GM23338 (cell line): ENCODE results near the gene HNF1B. TPM values are rescaled to one million over a fixed set of nuclear protein-coding genes. Genes with fewer than 3 reads are reported as not detected.

Source experiments
- ATAC-seq: fragments of 200-7000 bp; cut with Tn5 transposase; 3 replicates; pipeline ENCODE4 v1.9.1; 2020
- DNase-seq: peaks from one replicate; pipeline ENCODE4 v3.0.0-alpha.2; 2015; ENCODE audit warnings: low spot score
- H2AFZ ChIP-seq: fragments of 200-600 bp; sonication (generic); 2 replicates; pipeline ENCODE4 v1.8.0; 2016; ENCODE audit warnings: antibody characterized with exemption, mild to moderate bottlenecking, moderate library complexity
- H3F3A ChIP-seq: fragments of 200-600 bp; sonication (generic); replicated peaks from 2 replicates; pipeline ENCODE4 v1.8.0; 2017; ENCODE audit warnings: antibody characterized with exemption, mixed run types, low read depth
- H3K27ac ChIP-seq: fragments of 200-600 bp; sonication (generic); 2 replicates; pipeline ENCODE4 v1.6.1; 2016; ENCODE audit warnings: low read depth
- H3K27me3 ChIP-seq: fragments of 200-600 bp; sonication (generic); 2 replicates; pipeline ENCODE4 v1.8.0; 2016; ENCODE audit warnings: mild to moderate bottlenecking, mixed run types, moderate library complexity; ENCODE audit not compliant: insufficient read depth
- H3K36me3 ChIP-seq: fragments of 200-600 bp; sonication (generic); 2 replicates; pipeline ENCODE4 v1.8.0; 2016; ENCODE audit warnings: mild to moderate bottlenecking; ENCODE audit not compliant: insufficient read depth
- H3K4me1 ChIP-seq: fragments of 200-600 bp; sonication (generic); 2 replicates; pipeline ENCODE4 v1.8.0; 2016; ENCODE audit warnings: mild to moderate bottlenecking, moderate library complexity; ENCODE audit not compliant: insufficient read depth
- H3K4me2 ChIP-seq: fragments of 200-600 bp; sonication (generic); 2 replicates; pipeline ENCODE4 v1.7.1; 2017; ENCODE audit warnings: mixed run types
- H3K4me3 ChIP-seq: fragments of 200-600 bp; sonication (generic); 2 replicates; pipeline ENCODE4 v1.6.1; 2016; ENCODE audit warnings: mixed run types
- H3K79me2 ChIP-seq: fragments of 200-600 bp; sonication (generic); replicated peaks from 2 replicates; pipeline ENCODE4 v1.8.0; 2017; ENCODE audit warnings: mild to moderate bottlenecking; ENCODE audit not compliant: insufficient read depth
- H3K9me2 ChIP-seq: fragments of 200-600 bp; sonication (generic); 2 replicates; pipeline ENCODE4 v1.8.0; 2017; ENCODE audit not compliant: insufficient read depth
- H4K20me1 ChIP-seq: fragments of 200-600 bp; sonication (generic); replicated peaks from 2 replicates; pipeline ENCODE4 v1.8.0; 2017; ENCODE audit warnings: mild to moderate bottlenecking; ENCODE audit not compliant: insufficient read depth
- H3K27ac Mint-ChIP-seq: 2 replicates; pipeline ENCODE4 v1.8.0; 2020; ENCODE audit warnings: inconsistent platforms, mild to moderate bottlenecking, moderate library complexity, mixed read lengths
- H3K27me3 Mint-ChIP-seq: 3 replicates; pipeline ENCODE4 v1.8.0; 2022; ENCODE audit warnings: low read depth, mild to moderate bottlenecking, moderate library complexity, mixed read lengths, inconsistent platforms; ENCODE audit not compliant: insufficient read depth, poor library complexity
- H3K36me3 Mint-ChIP-seq: 3 replicates; pipeline ENCODE4 v1.8.0; 2021; ENCODE audit warnings: low read depth, mild to moderate bottlenecking, inconsistent platforms, moderate library complexity, mixed read lengths
- H3K4me1 Mint-ChIP-seq: 3 replicates; pipeline ENCODE4 v1.8.0; 2020; ENCODE audit warnings: mild to moderate bottlenecking, inconsistent platforms, mixed read lengths
- H3K4me3 Mint-ChIP-seq: 3 replicates; pipeline ENCODE4 v1.8.0; 2021; ENCODE audit warnings: moderate library complexity, mild to moderate bottlenecking, inconsistent platforms, mixed read lengths
- H3K9me3 Mint-ChIP-seq: 3 replicates; pipeline ENCODE4 v1.8.0; 2020; ENCODE audit warnings: moderate library complexity, mild to moderate bottlenecking, inconsistent platforms, mixed read lengths
- EZH2 ChIP-seq: fragments of 200-600 bp; sonication (generic); IDR thresholded peaks from one replicate; pipeline ENCODE4 v1.8.0; 2017; ENCODE audit warnings: antibody characterized with exemption, mild to moderate bottlenecking, low read depth; ENCODE audit not compliant: unreplicated experiment
- EZH2phosphoT487 ChIP-seq: fragments of 200-600 bp; sonication (generic); IDR thresholded peaks from one replicate; pipeline ENCODE4 v1.8.1; 2018; ENCODE audit warnings: antibody characterized with exemption; ENCODE audit not compliant: unreplicated experiment
- NANOG ChIP-seq: IDR thresholded peaks from 2 replicates; pipeline ENCODE4 v1.6.1; 2016; ENCODE audit warnings: antibody characterized with exemption, borderline replicate concordance
- POLR2AphosphoS5 ChIP-seq: IDR thresholded peaks from 2 replicates; pipeline ENCODE4 v1.6.1; 2016; ENCODE audit warnings: antibody characterized with exemption, low read depth
- STAT1 ChIP-seq: IDR thresholded peaks from one replicate; pipeline ENCODE4 v1.6.1; 2016; ENCODE audit warnings: antibody characterized with exemption; ENCODE audit not compliant: unreplicated experiment
- ZNF114 ChIP-seq: fragments of 250-450 bp; sonication (Bioruptor Pico); IDR thresholded peaks from 2 replicates; pipeline ENCODE4 v1.5.0; 2020; ENCODE audit warnings: mild to moderate bottlenecking, moderate library complexity
- polyA plus RNA-seq: library from polyadenylated mRNA; unstranded; fragments of >200 nt; fragmentation: Nextera tagmentation; extraction: Ambion mirVana; gene quantifications from 2 replicates; pipeline ENCODE4 v1.2.1, GENCODE V29; 2016
- total RNA-seq: library from RNA; depleted of rRNA; stranded (reverse); fragments of >200 nt; shearing (Covaris generic); gene quantifications from 2 replicates; pipeline ENCODE4 v1.2.3, GENCODE V29; 2014
- TF ChIP-seq, protein P1 (sequence below), 2 experiments: fragments of 200-600 bp in 1 of 2; sonication (generic) in 1 of 2; conservative IDR thresholded peaks; 2 replicates each; pipeline versions ENCODE4 v1.5.1 to v1.6.1; 2016 to 2017; ENCODE audit warnings: antibody characterized with exemption in 2 of 2, low read depth in 2 of 2, mild to moderate bottlenecking in 2 of 2, moderate library complexity in 1 of 2
- TF ChIP-seq, protein P2 (sequence below): IDR thresholded peaks from 2 replicates; pipeline ENCODE4 v1.6.1; 2016; ENCODE audit warnings: antibody characterized with exemption

The HNF1B gene
- total and polyA plus RNA-seq, 2 experiments from 2014 or later = 0.07 to 0.19 TPM

GRCh38 chr17:37742762-37743611 is 1.9 kb downstream of the HNF1B start:
- DNase-seq = peak; percentile 63
- peak; percentile 24 for ATAC-seq

DNA sequence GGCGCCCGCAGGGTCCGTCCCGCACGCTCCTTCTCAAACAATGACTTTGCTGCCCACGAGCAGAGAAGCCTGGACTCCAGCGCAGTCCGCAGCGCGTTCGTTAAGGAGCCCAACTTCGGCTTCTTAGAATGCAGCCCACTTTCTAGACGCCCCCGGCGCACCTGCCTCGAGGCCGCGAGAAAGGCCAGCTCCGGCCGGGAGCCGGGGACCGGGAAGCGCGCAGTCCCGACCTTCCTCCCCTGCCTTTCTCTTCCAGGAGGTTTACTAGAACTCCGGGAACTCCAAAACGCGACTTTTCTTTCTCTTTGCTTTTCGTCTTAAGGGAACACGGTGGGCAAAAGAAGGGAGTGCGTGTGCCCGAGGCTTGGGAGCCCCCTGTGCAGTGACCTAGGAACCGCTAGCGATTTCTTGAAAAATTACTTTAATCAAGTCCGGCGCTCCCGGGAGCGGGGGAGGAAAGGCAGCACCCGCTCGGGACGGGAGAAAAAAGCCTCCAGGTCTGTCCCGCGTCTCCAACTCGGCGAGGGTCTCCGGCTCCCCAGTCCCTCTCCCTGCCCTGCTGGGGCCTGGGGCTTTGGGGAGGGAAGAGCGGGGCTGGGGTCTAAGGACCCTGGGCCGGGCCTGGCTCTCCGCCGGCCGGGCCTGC is 2.6 kb downstream of the HNF1B start:
- no peaks in the 10 kb centered on the region for H3K9me2 ChIP-seq
- H3K4me3 ChIP-seq = peak overlapping the region; percentile 78
- Mint-ChIP-seq H3K4me3 (peak overlapping the region; percentile 74), H3K4me1 (peaks cover 11% of the 10 kb centered on the region), H3K27me3 (peaks cover 96% of the 10 kb centered on the region), H3K36me3 (no peaks in the 10 kb centered on the region; the same call in 2 of the 3 replicates), H3K27ac (no peak overlapping the region), H3K9me3 (no peaks in the 10 kb centered on the region)
- peaks cover 24% of the 10 kb centered on the region for H3K4me1 ChIP-seq
- DNase-seq (peak; percentile 70), ATAC-seq (peak; percentile 8)
- 0 out of 2 replicates have a peak, but pooled peaks cover 6% of the 10 kb centered on the region for H4K20me1 ChIP-seq
- H3K36me3 ChIP-seq = no peaks in the 10 kb centered on the region
- peaks cover 12% of the 10 kb centered on the region; the same call in 1 of the 2 replicates for H3F3A ChIP-seq
- H3K27ac ChIP-seq = no peak overlapping the region
- TF ChIP-seq, protein P1, sequence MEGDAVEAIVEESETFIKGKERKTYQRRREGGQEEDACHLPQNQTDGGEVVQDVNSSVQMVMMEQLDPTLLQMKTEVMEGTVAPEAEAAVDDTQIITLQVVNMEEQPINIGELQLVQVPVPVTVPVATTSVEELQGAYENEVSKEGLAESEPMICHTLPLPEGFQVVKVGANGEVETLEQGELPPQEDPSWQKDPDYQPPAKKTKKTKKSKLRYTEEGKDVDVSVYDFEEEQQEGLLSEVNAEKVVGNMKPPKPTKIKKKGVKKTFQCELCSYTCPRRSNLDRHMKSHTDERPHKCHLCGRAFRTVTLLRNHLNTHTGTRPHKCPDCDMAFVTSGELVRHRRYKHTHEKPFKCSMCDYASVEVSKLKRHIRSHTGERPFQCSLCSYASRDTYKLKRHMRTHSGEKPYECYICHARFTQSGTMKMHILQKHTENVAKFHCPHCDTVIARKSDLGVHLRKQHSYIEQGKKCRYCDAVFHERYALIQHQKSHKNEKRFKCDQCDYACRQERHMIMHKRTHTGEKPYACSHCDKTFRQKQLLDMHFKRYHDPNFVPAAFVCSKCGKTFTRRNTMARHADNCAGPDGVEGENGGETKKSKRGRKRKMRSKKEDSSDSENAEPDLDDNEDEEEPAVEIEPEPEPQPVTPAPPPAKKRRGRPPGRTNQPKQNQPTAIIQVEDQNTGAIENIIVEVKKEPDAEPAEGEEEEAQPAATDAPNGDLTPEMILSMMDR (conservative IDR thresholded peaks at IDR 0.05; ENCODE audit: low read depth in 2 of 2) = no peak
- TF ChIP-seq STAT1 (no peak), ZNF114 (CRISPR knock-in tag) (no peak), EZH2 (peak; percentile 100), NANOG (no peak), EZH2phosphoT487 (peak; percentile 81), POLR2AphosphoS5 (no peak)
- TF ChIP-seq, protein P2, sequence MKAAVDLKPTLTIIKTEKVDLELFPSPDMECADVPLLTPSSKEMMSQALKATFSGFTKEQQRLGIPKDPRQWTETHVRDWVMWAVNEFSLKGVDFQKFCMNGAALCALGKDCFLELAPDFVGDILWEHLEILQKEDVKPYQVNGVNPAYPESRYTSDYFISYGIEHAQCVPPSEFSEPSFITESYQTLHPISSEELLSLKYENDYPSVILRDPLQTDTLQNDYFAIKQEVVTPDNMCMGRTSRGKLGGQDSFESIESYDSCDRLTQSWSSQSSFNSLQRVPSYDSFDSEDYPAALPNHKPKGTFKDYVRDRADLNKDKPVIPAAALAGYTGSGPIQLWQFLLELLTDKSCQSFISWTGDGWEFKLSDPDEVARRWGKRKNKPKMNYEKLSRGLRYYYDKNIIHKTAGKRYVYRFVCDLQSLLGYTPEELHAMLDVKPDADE = no peak
- H3K27me3 ChIP-seq = peaks cover 100% of the 10 kb centered on the region
- peak overlapping the region; percentile 92 for H2AFZ ChIP-seq
- H3K4me2 ChIP-seq = peak overlapping the region; percentile 94
- H3K79me2 ChIP-seq = no peaks in the 10 kb centered on the region

More at GRCh38 chr17:37742762-37743611, 1.9 kb downstream of the HNF1B start:
- Histone ChIP-seq H3K79me2 (no peaks in the 10 kb centered on the region), H2AFZ (peak overlapping the region; percentile 99), H3K27me3 (peaks cover 100% of the 10 kb centered on the region), H3K4me1 (peaks cover 24% of the 10 kb centered on the region), H3K4me3 (peak overlapping the region; percentile 78), H3F3A (peaks cover 12% of the 10 kb centered on the region; the same call in 1 of the 2 replicates), H3K4me2 (peak overlapping the region; percentile 94), H3K9me2 (no peaks in the 10 kb centered on the region), H3K36me3 (no peaks in the 10 kb centered on the region), H4K20me1 (0 out of 2 replicates have a peak, but pooled peaks cover 6% of the 10 kb centered on the region), H3K27ac (no peak overlapping the region)
- Mint-ChIP-seq H3K36me3 (no peaks in the 10 kb centered on the region; the same call in 2 of the 3 replicates), H3K9me3 (no peaks in the 10 kb centered on the region), H3K4me1 (peaks cover 11% of the 10 kb centered on the region), H3K27me3 (peaks cover 98% of the 10 kb centered on the region), H3K27ac (no peak overlapping the region), H3K4me3 (peak overlapping the region; percentile 83)
- TF ChIP-seq EZH2 (peak; percentile 96), ZNF114 (CRISPR knock-in tag) (no peak)
